HUES48 (cell line): ENCODE results near the gene CACNA1I.

Experiments
- H3K27ac ChIP-seq: one replicate; pipeline ENCODE4 v1.7.0; 2013; ENCODE audit warnings: low read depth, low read length, inconsistent platforms
- H3K27me3 ChIP-seq: 2 replicates; pipeline ENCODE4 v1.6.1; 2013; ENCODE audit warnings: mild to moderate bottlenecking, low read length; ENCODE audit not compliant: control insufficient read depth, insufficient read depth
- H3K36me3 ChIP-seq: 2 replicates; pipeline ENCODE4 v1.6.1; 2013; ENCODE audit warnings: low read length; ENCODE audit not compliant: control insufficient read depth, insufficient read depth
- H3K4me1 ChIP-seq: 2 replicates; pipeline ENCODE4 v1.6.1; 2013; ENCODE audit warnings: mild to moderate bottlenecking, low read length; ENCODE audit not compliant: control insufficient read depth, insufficient read depth
- H3K4me3 ChIP-seq: 2 replicates; pipeline ENCODE4 v1.5.1; 2013; ENCODE audit warnings: mild to moderate bottlenecking, low read depth, low read length
- H3K9ac ChIP-seq: 2 replicates; pipeline ENCODE4 v1.6.1; 2013; ENCODE audit warnings: mild to moderate bottlenecking, low read depth, low read length, moderate library complexity
- H3K9me3 ChIP-seq: 2 replicates; pipeline ENCODE4 v1.6.1; 2013; ENCODE audit warnings: low read length; ENCODE audit not compliant: control insufficient read depth, insufficient read depth

Gene CACNA1I

GRCh38 chr22:39559456-39560105, 11.0 kb upstream of the CACNA1I start:
- no peak overlapping the region for H3K27ac ChIP-seq
- no peaks in the 10 kb centered on the region for H3K9me3 ChIP-seq
- H3K36me3 ChIP-seq, result no peaks in the 10 kb centered on the region
- peaks cover 63% of the 10 kb centered on the region for H3K27me3 ChIP-seq
- H3K4me1 ChIP-seq, result peaks cover 6% of the 10 kb centered on the region; the same call in 1 of the 2 replicates
- H3K9ac ChIP-seq, result no peak overlapping the region
- no peak overlapping the region for H3K4me3 ChIP-seq

GRCh38 chr22:39560127-39560526, 10.4 kb upstream of the CACNA1I start:
- Histone ChIP-seq H3K4me3 (no peak overlapping the region), H3K4me1 (peaks cover 6% of the 10 kb centered on the region; the same call in 1 of the 2 replicates), H3K27me3 (peaks cover 59% of the 10 kb centered on the region), H3K36me3 (no peaks in the 10 kb centered on the region), H3K9ac (no peak overlapping the region), H3K27ac (no peak overlapping the region), H3K9me3 (no peaks in the 10 kb centered on the region)

GRCh38 chr22:39562839-39563489, 7.6 kb upstream of the CACNA1I start:
- Histone ChIP-seq H3K4me3 (no peak overlapping the region), H3K9ac (no peak overlapping the region), H3K36me3 (no peaks in the 10 kb centered on the region), H3K27me3 (peaks cover 34% of the 10 kb centered on the region), H3K9me3 (no peaks in the 10 kb centered on the region), H3K27ac (no peak overlapping the region), H3K4me1 (peaks cover 6% of the 10 kb centered on the region; the same call in 1 of the 2 replicates)

GRCh38 chr22:39563571-39564428, 6.8 kb upstream of the CACNA1I start:
- Histone ChIP-seq H3K9ac (no peak overlapping the region), H3K4me1 (peaks cover 6% of the 10 kb centered on the region; the same call in 1 of the 2 replicates), H3K9me3 (no peaks in the 10 kb centered on the region), H3K27ac (no peak overlapping the region), H3K27me3 (peaks cover 26% of the 10 kb centered on the region), H3K4me3 (no peak overlapping the region), H3K36me3 (no peaks in the 10 kb centered on the region)

- H3K9me3 ChIP-seq, result no peaks in the 10 kb centered on the region
- H3K4me1 ChIP-seq, result no peaks in the 10 kb centered on the region
- no peak overlapping the region for H3K9ac ChIP-seq
- no peaks in the 10 kb centered on the region for H3K36me3 ChIP-seq
- no peak overlapping the region for H3K4me3 ChIP-seq
- peaks cover 14% of the 10 kb centered on the region for H3K27me3 ChIP-seq
- no peak overlapping the region for H3K27ac ChIP-seq
Observed at GRCh38 chr22:39565414-39565944, 5.1 kb upstream of the CACNA1I start.

GRCh38 chr22:39567135-39567946, 3.2 kb upstream of the CACNA1I start:
- Histone ChIP-seq H3K4me1 (no peaks in the 10 kb centered on the region), H3K4me3 (no peak overlapping the region), H3K9me3 (no peaks in the 10 kb centered on the region), H3K9ac (no peak overlapping the region), H3K27ac (no peak overlapping the region), H3K36me3 (no peaks in the 10 kb centered on the region), H3K27me3 (no peaks in the 10 kb centered on the region)

GRCh38 chr22:39568278-39568981, 2.1 kb upstream of the CACNA1I start:
- no peaks in the 10 kb centered on the region for H3K4me1 ChIP-seq
- H3K9ac ChIP-seq, result no peak overlapping the region
- H3K9me3 ChIP-seq, result no peaks in the 10 kb centered on the region
- no peak overlapping the region for H3K4me3 ChIP-seq
- no peaks in the 10 kb centered on the region for H3K27me3 ChIP-seq
- no peaks in the 10 kb centered on the region for H3K36me3 ChIP-seq
- H3K27ac ChIP-seq, result no peak overlapping the region

GRCh38 chr22:39569066-39569465, 1.5 kb upstream of the CACNA1I start:
- no peaks in the 10 kb centered on the region for H3K4me1 ChIP-seq
- H3K9me3 ChIP-seq, result no peaks in the 10 kb centered on the region
- H3K27ac ChIP-seq, result no peak overlapping the region
- H3K27me3 ChIP-seq, result no peaks in the 10 kb centered on the region
- no peak overlapping the region for H3K9ac ChIP-seq
- H3K36me3 ChIP-seq, result no peaks in the 10 kb centered on the region
- H3K4me3 ChIP-seq, result no peak overlapping the region

GRCh38 chr22:39570226-39570625, 327 bp upstream of the CACNA1I start:
- Histone ChIP-seq H3K9me3 (no peaks in the 10 kb centered on the region), H3K36me3 (no peaks in the 10 kb centered on the region), H3K4me3 (no peak overlapping the region), H3K27me3 (no peaks in the 10 kb centered on the region), H3K9ac (no peak overlapping the region), H3K27ac (no peak overlapping the region), H3K4me1 (no peaks in the 10 kb centered on the region)

GRCh38 chr22:39571538-39571937, 985 bp downstream of the CACNA1I start:
- no peak overlapping the region for H3K9ac ChIP-seq
- no peak overlapping the region for H3K4me3 ChIP-seq
- H3K27me3 ChIP-seq, result no peaks in the 10 kb centered on the region
- H3K36me3 ChIP-seq, result no peaks in the 10 kb centered on the region
- no peaks in the 10 kb centered on the region for H3K9me3 ChIP-seq
- no peak overlapping the region for H3K27ac ChIP-seq
- H3K4me1 ChIP-seq, result no peaks in the 10 kb centered on the region
